ENCODE measurements around the gene SPC24. TPM values are rescaled to one million over a fixed set of nuclear protein-coding genes. Genes with fewer than 3 reads are reported as not detected.

Gene SPC24
- total RNA-seq, 2 donors from 2014 or later = 35.4 to 50.0 TPM

GRCh38 chr19:11191273-11191755 is 35.7 kb upstream of the SPC24 start:
- WGBS, 2 experiments (ENCODE audit: insufficient coverage in 1 of 2, insufficient read length in 1 of 2) = 89 to 93% methylated on average over 7 to 8 of the region's 8 CpGs
- no peaks in the 10 kb centered on the region for H3K9me3 Mint-ChIP-seq
- Histone ChIP-seq H3K9ac (ENCODE audit: extremely low read depth, low read length, poor library complexity, severe bottlenecking) (no peak overlapping the region), H3K9me3 (ENCODE audit: control insufficient read depth, low read length) (no peaks in the 10 kb centered on the region), H3K27ac (ENCODE audit: low read depth, low read length) (no peak overlapping the region), H3K4me1 (ENCODE audit: control insufficient read depth, insufficient read depth, low read length) (no peaks in the 10 kb centered on the region), H3K36me3 (ENCODE audit: control insufficient read depth, insufficient read depth, low read length) (peaks cover 18% of the 10 kb centered on the region), H3K4me3 (ENCODE audit: low read length) (no peak overlapping the region), H3K27me3 (ENCODE audit: control insufficient read depth, insufficient read depth, low read length, poor library complexity, severe bottlenecking) (no peaks in the 10 kb centered on the region)
- H3K4me3 Mint-ChIP-seq = no peak overlapping the region
- DNase-seq = peak; percentile 63
- H3K27me3 Mint-ChIP-seq (ENCODE audit: insufficient read depth) = no peaks in the 10 kb centered on the region
- H3K4me1 Mint-ChIP-seq = peaks cover 3% of the 10 kb centered on the region
- TF ChIP-seq CTCF (conservative IDR thresholded peaks at IDR 0.05) = no peak
- peaks cover 42% of the 10 kb centered on the region for H3K36me3 Mint-ChIP-seq (ENCODE audit: low read depth)
- H3K27ac Mint-ChIP-seq = no peak overlapping the region

- Mint-ChIP-seq H3K9me3 (no peaks in the 10 kb centered on the region), H3K36me3 (ENCODE audit: low read depth) (peaks cover 46% of the 10 kb centered on the region), H3K27me3 (ENCODE audit: insufficient read depth) (no peaks in the 10 kb centered on the region), H3K27ac (no peak overlapping the region), H3K4me1 (peaks cover 3% of the 10 kb centered on the region), H3K4me3 (no peak overlapping the region)
- Histone ChIP-seq H3K27me3 (ENCODE audit: control insufficient read depth, insufficient read depth, low read length, poor library complexity, severe bottlenecking) (no peaks in the 10 kb centered on the region), H3K9me3 (ENCODE audit: control insufficient read depth, low read length) (no peaks in the 10 kb centered on the region), H3K9ac (ENCODE audit: extremely low read depth, low read length, poor library complexity, severe bottlenecking) (no peak overlapping the region), H3K27ac (ENCODE audit: low read depth, low read length) (no peak overlapping the region), H3K36me3 (ENCODE audit: control insufficient read depth, insufficient read depth, low read length) (peaks cover 18% of the 10 kb centered on the region), H3K4me3 (ENCODE audit: low read length) (no peak overlapping the region), H3K4me1 (ENCODE audit: control insufficient read depth, insufficient read depth, low read length) (no peaks in the 10 kb centered on the region)
- DNase-seq = no peak
- TF ChIP-seq CTCF (conservative IDR thresholded peaks at IDR 0.05) = no peak
- 91 to 97% methylated on average over 5 to 8 of the region's 8 CpGs for WGBS, 2 experiments (ENCODE audit: insufficient coverage in 1 of 2, insufficient read length in 1 of 2)
These were observed 34.9 kb upstream of the SPC24 start for GRCh38 chr19:11190501-11190900.

DNA sequence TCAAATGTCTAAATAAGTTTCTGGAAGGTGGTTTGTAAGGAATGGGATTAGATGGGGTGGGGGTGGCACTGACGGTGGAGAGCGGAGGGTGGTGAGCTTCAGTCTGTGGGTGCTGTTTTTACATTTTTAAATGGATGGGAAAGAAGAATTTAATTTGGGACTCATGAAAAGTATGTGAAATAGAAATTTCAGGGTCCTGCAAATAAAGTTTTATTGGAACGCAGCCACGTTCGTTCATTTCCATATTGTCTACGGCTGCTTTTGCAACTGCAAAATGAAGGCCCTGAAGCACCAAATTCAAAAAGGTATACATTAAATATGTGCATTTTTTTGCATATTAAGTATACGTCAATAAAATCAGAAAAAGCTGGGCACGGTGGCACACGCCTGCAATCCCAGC is 31.9 kb upstream of the SPC24 start:
- Mint-ChIP-seq H3K27ac (no peak overlapping the region), H3K36me3 (ENCODE audit: low read depth) (peaks cover 53% of the 10 kb centered on the region), H3K9me3 (no peaks in the 10 kb centered on the region), H3K27me3 (ENCODE audit: insufficient read depth) (no peaks in the 10 kb centered on the region), H3K4me1 (peaks cover 2% of the 10 kb centered on the region), H3K4me3 (no peak overlapping the region)
- peaks cover 5% of the 10 kb centered on the region for H3K9me3 ChIP-seq (ENCODE audit: control insufficient read depth, low read length)
- peaks cover 26% of the 10 kb centered on the region for H3K36me3 ChIP-seq (ENCODE audit: control insufficient read depth, insufficient read depth, low read length)
- no peak overlapping the region for H3K9ac ChIP-seq (ENCODE audit: extremely low read depth, low read length, poor library complexity, severe bottlenecking)
- H3K27ac ChIP-seq (ENCODE audit: low read depth, low read length) = no peak overlapping the region
- no peaks in the 10 kb centered on the region for H3K4me1 ChIP-seq (ENCODE audit: control insufficient read depth, insufficient read depth, low read length)
- 96 to 98% methylated on average over 9 of the region's 9 CpGs for WGBS, 2 experiments (ENCODE audit: insufficient coverage in 1 of 2, insufficient read length in 1 of 2)
- H3K27me3 ChIP-seq (ENCODE audit: control insufficient read depth, insufficient read depth, low read length, poor library complexity, severe bottlenecking) = no peaks in the 10 kb centered on the region
- no peak overlapping the region for H3K4me3 ChIP-seq (ENCODE audit: low read length)
- TF ChIP-seq CTCF (conservative IDR thresholded peaks at IDR 0.05) = no peak
- no peak for DNase-seq
